Measurements from ENCODE around the gene PLD4.
"Not testable (repeated sequence)": the region's sequence is repeated elsewhere in the genome, so short reads cannot be mapped to it uniquely, and the experiment has no call there.

DNA sequence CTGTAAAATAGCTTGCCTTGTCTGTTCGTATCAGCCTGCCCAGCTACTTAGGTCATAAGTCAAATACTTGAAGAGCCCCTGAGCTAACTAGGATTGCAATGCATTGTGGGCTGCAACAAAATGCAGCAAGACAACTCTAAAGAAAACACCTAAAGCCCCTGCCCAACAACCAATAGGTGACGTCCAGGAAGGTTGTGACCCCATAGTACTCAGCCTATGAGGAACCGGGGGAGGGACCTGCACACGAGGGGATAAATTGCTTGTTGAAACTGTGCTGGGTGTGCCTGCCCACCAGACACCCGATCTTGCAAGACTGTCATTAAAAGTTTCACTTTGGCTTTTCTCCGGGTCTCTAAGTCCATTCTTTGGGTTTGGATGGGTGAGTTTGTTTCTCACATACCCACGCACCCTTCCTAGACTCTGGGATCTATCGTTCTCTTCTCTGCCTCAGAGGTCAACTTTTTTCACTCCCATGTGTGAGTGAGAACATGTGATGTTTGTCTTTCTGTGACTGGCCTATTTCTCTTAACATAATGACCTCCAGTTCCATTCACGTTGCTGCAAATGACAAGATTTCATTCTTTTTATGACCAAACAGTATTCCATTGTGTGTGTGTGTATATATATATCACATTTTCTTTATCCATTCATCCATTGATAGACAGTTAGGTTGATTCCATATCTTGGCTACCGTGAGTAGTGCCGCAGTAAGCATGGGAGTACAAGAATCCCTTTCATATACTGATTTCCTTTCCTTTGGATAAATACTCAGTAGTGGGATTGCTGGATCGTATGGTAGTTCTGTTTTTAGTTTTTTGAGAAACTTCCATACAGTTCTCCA, 5.3 kb upstream of the PLD4 start:
- TF ChIP-seq, protein P1, sequence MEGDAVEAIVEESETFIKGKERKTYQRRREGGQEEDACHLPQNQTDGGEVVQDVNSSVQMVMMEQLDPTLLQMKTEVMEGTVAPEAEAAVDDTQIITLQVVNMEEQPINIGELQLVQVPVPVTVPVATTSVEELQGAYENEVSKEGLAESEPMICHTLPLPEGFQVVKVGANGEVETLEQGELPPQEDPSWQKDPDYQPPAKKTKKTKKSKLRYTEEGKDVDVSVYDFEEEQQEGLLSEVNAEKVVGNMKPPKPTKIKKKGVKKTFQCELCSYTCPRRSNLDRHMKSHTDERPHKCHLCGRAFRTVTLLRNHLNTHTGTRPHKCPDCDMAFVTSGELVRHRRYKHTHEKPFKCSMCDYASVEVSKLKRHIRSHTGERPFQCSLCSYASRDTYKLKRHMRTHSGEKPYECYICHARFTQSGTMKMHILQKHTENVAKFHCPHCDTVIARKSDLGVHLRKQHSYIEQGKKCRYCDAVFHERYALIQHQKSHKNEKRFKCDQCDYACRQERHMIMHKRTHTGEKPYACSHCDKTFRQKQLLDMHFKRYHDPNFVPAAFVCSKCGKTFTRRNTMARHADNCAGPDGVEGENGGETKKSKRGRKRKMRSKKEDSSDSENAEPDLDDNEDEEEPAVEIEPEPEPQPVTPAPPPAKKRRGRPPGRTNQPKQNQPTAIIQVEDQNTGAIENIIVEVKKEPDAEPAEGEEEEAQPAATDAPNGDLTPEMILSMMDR (conservative IDR thresholded peaks at IDR 0.05 in 1 of 2, IDR thresholded peaks at IDR 0.05 in 1 of 2; ENCODE audit: extremely low read depth in 1 of 2, insufficient read depth in 1 of 2, low read depth in 1 of 2, low read length in 2 of 2): not testable (repeated sequence)
- not testable (repeated sequence) for TF ChIP-seq EZH2 (IDR thresholded peaks at IDR 0.05; ENCODE audit: borderline replicate concordance, low read length)
